Embryonic facial prominence (tissue), 1 donor: ENCODE measurements around the gene AKAP13.
"Not testable (repeated sequence)": the region's sequence is repeated elsewhere in the genome, so short reads cannot be mapped to it uniquely, and the experiment has no call there.

Experiments
- DNase-seq: peaks from one replicate; pipeline ENCODE4 v3.0.0-alpha.2; 2016; ENCODE audit errors: extremely low spot score

AKAP13 gene

DNA sequence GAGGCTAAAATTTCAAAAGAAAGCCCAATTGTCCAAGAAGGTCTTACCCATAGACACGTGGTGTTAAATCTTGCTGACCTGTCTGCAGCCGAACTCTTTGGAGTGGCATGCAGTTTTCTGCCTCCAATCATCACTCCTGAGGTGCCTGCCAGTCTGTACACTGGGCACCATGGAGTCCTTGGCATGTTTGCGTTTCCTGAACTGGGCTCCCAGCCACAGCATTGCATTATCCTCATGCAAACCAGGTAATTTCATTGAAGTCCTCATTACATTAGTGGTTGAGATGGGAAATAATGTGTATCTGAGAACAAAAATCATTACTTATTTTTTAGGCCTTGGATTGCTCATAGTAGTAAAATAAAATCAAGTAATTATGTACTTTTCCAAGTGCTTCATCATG, 152.3 kb downstream of the AKAP13 start:
- DNase-seq = no peak

DNA sequence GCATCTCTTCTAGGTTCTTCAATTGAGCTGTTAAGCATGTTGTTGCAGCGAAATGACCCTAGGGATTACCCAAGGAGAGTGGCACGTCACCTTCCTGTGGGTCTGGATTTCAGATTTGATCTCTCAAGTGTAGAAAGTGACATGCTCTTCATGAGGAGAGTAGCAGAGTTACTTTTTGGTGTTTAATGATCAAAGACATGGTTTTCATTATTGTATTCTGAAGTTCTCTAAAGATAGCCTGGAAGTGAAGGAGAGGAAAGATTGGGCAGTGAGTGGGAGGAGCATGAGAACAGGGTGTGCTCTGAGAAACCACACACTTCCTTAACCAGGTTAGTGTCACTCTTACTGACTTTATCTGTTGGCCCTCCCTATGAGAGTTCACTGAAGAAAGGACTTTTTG, 153.6 kb downstream of the AKAP13 start:
- no peak for DNase-seq

DNA sequence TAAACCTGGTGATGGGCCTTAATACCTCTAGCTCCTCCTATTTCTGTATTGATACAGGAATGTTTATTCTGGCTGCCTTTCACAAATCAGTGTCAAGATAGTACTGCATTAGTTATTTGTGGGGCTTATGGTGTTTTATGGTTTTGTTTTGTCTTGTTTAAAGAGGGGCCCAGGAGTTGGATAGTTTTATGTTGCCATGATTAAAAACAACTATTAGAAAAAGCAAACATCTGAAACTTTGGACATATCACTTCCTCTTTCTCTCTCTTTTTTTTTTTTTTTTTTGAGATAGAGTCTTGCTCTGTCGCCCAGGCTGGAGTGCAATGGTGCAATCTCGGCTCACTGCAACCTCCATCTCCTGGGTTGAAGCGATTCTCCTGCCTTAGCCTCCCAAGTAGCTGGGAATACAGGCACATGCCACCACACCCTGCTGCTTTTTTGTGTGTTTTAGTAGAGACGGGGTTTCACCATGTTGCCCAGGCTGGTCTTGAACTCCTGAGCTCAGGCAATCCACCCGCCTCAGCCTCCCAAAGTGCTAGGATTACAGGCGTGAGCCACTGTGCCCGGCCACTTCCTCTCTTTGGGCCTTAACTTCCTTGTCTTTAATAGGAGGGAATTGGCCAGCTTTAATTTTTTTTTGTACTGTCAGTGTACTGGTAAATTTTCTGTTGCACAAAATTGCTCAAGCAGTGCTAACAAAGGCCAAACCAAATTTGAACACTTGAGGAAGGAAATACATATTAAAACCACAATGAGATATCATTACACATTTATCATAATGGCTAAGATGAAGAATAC, 155.3 kb downstream of the AKAP13 start:
- not testable (repeated sequence) for DNase-seq

DNA sequence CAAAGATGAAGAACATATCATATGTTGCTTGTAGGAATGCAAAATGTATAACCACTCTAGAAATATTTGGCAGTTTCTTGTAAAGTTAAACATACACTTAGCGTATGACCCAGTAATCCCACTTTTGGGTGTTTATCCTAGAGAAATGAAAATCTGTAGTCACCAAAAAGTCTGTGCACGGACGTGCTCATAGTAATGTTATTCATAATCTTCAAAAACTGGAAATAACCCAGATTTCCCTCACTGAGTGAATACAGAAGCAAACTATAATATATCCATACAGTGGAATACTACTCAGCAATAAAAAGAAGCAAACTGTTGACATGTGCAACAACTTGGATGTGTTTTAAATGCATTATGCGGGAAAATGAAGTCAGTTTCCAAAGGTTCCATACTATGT, 155.9 kb downstream of the AKAP13 start:
- DNase-seq = no peak

DNA sequence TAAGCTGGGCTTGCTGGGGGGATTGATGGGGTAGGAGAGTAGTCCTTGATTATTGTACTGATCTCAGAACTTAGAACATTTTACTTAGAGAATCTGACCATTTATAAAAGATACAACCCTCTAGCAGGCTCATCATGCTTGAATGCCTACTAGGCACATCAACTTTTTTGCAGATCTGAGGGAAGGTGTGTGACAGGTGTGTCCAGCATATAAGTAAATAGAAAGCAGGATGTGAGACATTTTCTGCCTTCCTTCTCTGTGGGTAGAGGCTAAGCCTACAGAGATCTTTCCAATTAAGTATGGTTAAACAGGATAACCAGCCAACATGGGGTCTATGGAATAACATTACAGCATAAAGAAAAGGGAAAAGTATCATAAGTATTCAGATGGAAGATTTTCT, 159.1 kb downstream of the AKAP13 start:
- no peak for DNase-seq

GRCh38 chr15:85540085-85540797, 159.8 kb downstream of the AKAP13 start:
- DNase-seq = no peak

- DNase-seq = no peak
These were observed 161.3 kb downstream of the AKAP13 start for GRCh38 chr15:85541744-85542143.

GRCh38 chr15:85542488-85542887, 162.1 kb downstream of the AKAP13 start:
- no peak for DNase-seq

- no peak for DNase-seq
These were observed 162.5 kb downstream of the AKAP13 start for GRCh38 chr15:85542895-85543331.

- DNase-seq = no peak
These were observed 163.3 kb downstream of the AKAP13 start for GRCh38 chr15:85543741-85544155.

DNA sequence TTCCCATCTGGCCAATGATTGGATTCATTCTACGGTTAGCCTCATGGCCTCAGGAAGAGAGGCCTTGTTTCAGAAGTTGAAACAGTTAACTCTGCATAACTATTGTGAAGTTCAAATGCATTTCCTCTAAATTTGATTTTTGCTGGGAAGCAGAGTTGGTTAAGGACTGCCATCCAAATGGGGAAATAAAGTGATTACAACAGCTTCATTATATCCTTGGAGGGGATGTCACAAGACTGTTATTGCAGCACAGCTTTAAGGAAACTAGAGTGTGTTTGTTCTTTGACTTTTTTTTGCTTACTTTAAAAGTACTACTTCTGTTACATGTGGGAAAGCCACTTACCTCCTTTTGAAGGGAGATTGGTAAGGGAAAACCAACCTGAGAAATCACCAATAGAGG, 164.8 kb downstream of the AKAP13 start:
- DNase-seq = no peak

DNA sequence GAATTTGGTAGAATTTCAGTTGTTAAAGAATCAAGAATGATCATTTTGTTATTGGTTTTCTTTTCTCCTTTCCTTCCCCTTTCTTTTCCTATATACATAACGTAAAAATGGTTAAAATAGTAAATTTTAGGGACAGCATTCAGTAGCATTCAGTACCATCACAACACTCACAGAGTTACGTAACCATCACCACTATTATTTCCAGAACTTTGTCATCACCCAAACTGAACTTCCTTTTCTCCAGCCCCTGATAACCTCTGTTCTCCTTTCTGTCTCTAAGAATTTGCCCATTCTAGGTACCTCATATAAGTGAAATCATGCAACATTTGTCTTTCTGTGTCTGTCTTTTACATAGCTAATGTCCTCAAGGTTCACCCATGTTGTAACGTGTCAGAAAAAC, 165.3 kb downstream of the AKAP13 start:
- no peak for DNase-seq

- no peak for DNase-seq
These were observed 167.0 kb downstream of the AKAP13 start for GRCh38 chr15:85547386-85547785.

GRCh38 chr15:85550283-85550682, 169.9 kb downstream of the AKAP13 start:
- no peak for DNase-seq

DNA sequence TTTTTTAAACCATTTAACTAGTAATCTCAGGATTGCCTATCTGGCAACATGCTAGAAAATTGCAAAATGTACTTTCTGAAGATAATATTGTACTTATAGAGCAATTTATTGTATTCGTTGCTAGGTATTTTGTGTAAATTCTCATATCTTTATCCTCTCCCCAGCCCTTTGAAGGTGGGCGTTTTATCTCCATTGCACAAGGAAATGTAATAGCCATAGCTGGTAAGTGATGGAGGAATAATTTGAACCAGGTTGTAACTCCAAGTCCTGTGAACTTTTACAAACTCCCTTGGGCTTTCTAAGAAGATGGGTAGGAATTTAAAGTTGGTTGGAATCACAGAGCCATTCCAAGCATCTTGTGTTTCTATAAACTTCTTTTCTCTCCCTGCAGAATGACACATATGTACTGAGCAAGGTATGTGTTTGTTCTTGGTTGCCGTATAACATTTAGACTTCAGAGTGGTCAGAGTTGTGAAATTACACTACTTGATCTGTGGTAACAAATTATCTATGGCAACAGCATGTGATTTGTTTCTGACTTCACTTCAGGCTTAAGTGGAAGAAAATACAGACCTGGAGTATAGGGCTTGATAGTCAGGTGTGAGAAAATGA, 170.9 kb downstream of the AKAP13 start:
- DNase-seq = no peak

DNA sequence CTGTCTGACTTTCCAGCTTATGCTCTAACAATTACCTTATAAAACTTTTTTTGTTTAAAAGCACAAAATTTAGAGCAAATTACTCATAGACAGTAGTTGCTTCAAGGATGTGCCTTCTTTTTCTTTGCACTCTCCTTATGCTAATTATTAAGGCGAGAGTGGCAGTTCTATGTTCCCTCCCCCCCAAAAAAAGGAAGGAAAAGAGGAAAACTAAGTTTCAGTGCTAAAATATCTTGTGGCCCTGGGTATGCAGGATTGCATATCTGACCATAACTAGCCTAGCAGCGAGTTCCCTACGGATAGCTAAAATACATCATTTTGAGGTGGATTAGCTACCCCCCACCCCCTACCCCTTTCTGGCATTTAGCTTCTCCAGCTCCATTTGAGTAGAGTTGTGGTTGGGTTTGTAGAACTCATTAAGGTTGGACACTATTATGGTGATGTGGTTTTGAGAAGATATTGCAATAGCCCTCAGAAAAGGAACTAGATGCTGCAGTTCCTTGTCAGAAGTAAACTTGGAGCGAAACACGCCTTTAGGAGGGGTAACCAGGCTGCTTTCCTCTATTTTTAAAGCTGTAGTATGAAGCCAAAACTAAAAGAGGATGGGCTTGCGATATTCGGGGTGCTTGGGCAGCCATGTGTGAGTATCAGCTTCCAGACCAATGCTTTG, 174.6 kb downstream of the AKAP13 start:
- no peak for DNase-seq

DNA sequence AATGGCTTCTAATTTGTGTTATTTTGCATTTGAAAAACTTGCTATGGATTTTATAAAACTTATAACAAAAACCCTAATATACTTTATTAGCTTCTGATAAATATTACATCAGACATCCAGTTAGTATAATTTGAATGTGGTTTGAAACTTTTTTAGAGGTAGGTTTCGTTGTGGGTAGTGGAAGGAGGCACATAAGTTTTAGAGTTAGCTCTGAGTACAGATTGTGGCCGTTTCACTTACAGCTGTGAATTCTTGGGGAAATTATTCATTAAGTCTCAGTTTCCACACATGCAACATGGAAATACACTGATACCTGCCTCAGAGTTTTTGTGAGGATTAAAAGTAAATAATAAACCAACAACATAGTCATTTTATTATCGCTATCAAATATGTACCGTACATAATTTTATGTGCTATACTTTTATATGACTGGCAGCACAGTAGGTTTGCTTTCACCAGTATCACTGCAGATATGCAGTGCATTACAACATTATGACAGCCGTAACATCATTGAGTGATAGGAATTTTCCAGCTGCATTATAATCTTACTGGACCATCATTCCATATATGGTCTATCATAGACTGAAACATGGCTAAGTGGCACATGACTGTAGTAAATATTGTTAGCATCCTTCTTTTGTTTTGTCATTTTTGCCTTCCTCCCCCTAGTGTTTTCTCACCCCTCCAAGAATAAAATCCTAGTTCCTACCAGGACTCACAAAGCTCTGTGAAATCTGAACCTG, 175.6 kb downstream of the AKAP13 start:
- DNase-seq = no peak

- DNase-seq = no peak
These were observed 176.2 kb downstream of the AKAP13 start for GRCh38 chr15:85556618-85556895.

- no peak for DNase-seq
These were observed 177.0 kb downstream of the AKAP13 start for GRCh38 chr15:85557385-85557784.

DNA sequence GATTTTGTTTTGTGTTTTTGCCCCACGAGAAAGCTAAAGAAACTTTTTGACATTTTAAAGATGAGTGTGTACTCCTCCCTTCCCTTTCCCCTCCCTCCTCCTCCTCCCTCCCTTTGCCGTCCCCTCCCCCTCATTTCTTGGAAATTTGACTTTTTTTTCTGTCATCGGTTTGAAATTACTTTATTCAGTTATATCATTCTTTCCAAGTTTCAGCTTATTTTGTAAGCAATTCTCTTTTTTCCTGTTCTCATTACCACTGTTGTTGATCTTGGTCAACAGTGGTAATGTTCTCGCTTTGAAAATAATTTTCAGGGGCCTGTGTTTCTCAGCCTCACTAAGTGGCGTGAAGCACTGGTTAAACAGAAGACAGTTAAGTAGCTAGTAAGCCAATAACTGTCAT, 178.4 kb downstream of the AKAP13 start:
- DNase-seq = no peak

- DNase-seq = no peak
These were observed 179.1 kb downstream of the AKAP13 start for GRCh38 chr15:85559530-85559929.

GRCh38 chr15:85562824-85563223, 182.4 kb downstream of the AKAP13 start:
- no peak for DNase-seq
